Activated naive CD4-positive, alpha-beta T cell treated with anti-CD3 and anti-CD28 coated beads, Interleukin-2, amount 50 U/mL, for 72 hours (primary cell): Measurements from ENCODE around the gene NPW. TPM values are rescaled to one million over a fixed set of nuclear protein-coding genes. Genes with fewer than 3 reads are reported as not detected.
A peak's percentile ranks its signal among the peaks of the same experiment; 100 is the strongest.

Experiments used
- ATAC-seq, 2 donors: fragments of 150-1000 bp; cut with Tn5 transposase; 2 replicates each; pipeline ENCODE4 v1.10.0; 2021; ENCODE audit warnings: mild to moderate bottlenecking in 2 of 2, moderate library complexity in 2 of 2
- DNase-seq, 2 donors: peaks; one replicate each; pipeline ENCODE4 v3.0.0; 2021 to 2022; ENCODE audit warnings: low spot score in 2 of 2
- H3K27ac Mint-ChIP-seq, 2 donors: one replicate each; pipeline ENCODE4 v1.8.0; 2022; ENCODE audit warnings: mild to moderate bottlenecking in 2 of 2, mixed read lengths in 2 of 2
- H3K36me3 Mint-ChIP-seq, 2 donors: one replicate each; pipeline ENCODE4 v1.8.0; 2022; ENCODE audit warnings: mixed read lengths in 2 of 2
- H3K9me3 Mint-ChIP-seq, 2 donors: one replicate each; pipeline ENCODE4 v1.8.0; 2022; ENCODE audit warnings: mixed read lengths in 2 of 2
- total RNA-seq, 2 donors: library from RNA; stranded (reverse); gene quantifications; one replicate each; pipeline ENCODE4 v1.2.3, GENCODE V29; 2022

The NPW gene
- 1 to 10 TPM in 1 of 2 donors, under 1 TPM in 1; 0.61 to 4.6 TPM for total RNA-seq

DNA sequence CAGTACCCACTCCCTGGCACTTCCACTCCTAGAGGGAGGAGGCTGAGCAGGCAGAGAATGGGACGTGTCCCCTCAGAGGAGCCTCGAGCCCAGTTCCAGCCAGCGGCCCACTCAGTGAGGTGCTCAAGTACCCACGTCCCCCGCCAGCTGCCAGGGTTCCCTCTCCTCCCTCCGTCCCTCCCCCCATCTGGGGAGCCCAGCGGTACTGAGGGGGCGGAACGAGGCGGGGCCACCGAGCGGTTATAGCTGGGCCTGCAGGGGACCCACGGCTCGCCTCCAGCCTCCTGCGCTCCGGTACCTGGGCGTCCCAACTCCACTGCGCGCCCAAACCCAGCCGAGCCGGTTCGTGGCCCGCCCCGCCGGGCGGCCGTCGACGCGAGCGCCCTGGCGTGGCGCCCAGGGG, at the start of gene NPW:
NPW (plus strand) TSS at position 268 of the 403 bp plus-strand sequence.
- no peaks in the 10 kb centered on the region for H3K9me3 Mint-ChIP-seq
- DNase-seq (peak in 1 of 2 donors; percentile 38), ATAC-seq (no peak)
- H3K36me3 Mint-ChIP-seq, result no peaks in the 10 kb centered on the region
- no peak within 1 kb of the TSS for H3K27ac Mint-ChIP-seq

DNA sequence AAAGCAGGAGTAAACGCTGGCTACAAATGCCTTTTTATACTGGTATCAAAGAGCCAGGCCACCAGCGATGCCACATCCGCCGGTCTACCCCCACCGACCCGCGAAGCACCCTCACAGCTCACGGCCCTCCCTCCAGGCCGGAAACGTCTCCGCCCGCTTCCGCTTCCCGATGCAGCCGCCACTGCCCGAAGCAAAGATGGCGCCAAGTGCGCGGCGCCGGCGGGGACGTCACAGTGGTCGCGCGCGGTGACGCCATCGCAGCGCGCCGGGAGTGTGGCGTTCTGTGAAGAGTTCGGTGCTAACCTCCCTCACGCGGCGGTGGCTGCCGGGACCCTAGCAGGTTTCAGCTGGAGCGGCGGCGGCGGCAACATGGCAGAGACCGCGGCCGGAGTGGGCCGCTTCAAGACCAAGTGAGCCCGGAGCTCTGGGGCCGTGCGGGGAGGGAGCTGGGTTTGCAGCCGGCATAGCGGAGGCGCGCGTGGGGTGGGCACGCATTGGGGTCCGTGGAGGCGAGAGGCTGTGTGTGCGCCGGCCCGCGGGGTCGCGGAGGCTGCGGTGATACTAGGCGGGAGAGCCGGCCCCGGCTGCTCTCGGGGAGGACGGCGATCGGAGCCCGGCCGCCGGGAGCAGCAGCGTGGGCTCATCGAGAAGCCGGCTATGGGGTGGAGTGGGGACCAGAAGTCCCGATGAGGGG, 47.6 kb upstream of the NPW start, which contains the start of gene TBL3:
TBL3 (plus strand) TSS at position 258 of the 694 bp plus-strand sequence; CDS start at position 370, 112 bp downstream.
- peak; percentile 97 for DNase-seq
- H3K36me3 Mint-ChIP-seq, result peaks cover 21 to 34% of the 10 kb centered on the region in 2 donors
- peak within 1 kb of the TSS; percentile 97 to 98 for H3K27ac Mint-ChIP-seq
- no peaks in the 10 kb centered on the region for H3K9me3 Mint-ChIP-seq
- ATAC-seq, result peak; percentile 96 to 97

DNA sequence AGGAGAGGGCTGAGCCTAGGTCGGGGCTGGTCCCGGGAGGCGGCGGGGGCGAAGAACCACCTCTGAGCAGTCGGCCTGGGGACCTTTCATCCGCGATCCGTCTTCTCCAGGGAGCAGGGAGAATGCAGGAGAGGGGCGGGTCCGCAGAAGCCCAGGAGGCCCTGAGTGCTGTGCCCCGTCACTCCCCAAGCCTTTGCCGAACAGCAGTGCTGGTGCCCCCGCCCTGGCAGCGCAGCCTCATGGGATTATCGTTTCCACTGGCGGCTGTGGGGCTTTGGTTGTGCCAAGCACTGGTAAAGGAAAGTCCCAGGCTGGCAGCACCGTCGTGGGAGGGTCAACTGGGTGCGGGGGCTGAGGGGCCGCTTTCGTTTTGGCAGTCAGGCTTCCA, 47.1 kb upstream of the NPW start:
- H3K27ac Mint-ChIP-seq, result peak overlapping the region; percentile 97 to 98
- peaks cover 21 to 30% of the 10 kb centered on the region in 2 donors for H3K36me3 Mint-ChIP-seq
- DNase-seq (no peak), ATAC-seq (no peak)
- no peaks in the 10 kb centered on the region for H3K9me3 Mint-ChIP-seq

DNA sequence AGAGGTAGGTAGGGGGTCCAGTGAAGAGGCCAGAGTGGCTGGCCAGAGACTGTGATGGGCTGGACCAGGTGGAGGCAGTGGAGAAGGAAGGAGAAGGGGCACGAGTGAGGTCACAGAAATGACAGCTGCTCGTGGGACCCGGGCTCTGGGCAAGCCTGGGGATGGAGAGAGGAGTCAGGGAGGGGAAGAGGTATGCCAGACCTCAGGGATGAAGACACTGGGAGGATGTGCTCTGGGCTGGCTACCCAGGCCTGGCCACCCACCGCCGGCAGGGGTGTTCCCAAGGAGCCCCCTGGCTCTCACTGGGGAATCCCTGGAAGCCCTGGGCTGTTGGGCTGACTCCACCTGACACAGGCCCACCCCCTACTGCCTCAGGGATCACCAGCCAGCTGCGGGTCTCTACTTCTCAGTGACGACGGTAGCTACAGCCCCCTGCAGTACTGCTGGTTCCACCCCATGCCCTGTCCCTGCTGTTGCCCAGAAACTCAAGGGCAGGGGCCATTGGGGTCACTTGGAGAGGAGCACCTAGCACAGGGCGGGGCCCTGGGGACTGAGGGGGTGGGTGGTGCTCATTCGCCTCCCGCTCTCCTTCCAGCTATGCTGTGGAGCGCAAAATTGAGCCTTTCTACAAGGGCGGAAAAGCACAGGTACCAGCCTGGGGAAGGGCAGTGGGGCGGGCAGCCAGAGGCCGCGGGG, 46.0 kb upstream of the NPW start:
- H3K36me3 Mint-ChIP-seq, result peaks cover 21 to 30% of the 10 kb centered on the region in 2 donors
- no peaks in the 10 kb centered on the region for H3K9me3 Mint-ChIP-seq
- DNase-seq, result no peak
- no peak for ATAC-seq
- H3K27ac Mint-ChIP-seq, result no peak overlapping the region

DNA sequence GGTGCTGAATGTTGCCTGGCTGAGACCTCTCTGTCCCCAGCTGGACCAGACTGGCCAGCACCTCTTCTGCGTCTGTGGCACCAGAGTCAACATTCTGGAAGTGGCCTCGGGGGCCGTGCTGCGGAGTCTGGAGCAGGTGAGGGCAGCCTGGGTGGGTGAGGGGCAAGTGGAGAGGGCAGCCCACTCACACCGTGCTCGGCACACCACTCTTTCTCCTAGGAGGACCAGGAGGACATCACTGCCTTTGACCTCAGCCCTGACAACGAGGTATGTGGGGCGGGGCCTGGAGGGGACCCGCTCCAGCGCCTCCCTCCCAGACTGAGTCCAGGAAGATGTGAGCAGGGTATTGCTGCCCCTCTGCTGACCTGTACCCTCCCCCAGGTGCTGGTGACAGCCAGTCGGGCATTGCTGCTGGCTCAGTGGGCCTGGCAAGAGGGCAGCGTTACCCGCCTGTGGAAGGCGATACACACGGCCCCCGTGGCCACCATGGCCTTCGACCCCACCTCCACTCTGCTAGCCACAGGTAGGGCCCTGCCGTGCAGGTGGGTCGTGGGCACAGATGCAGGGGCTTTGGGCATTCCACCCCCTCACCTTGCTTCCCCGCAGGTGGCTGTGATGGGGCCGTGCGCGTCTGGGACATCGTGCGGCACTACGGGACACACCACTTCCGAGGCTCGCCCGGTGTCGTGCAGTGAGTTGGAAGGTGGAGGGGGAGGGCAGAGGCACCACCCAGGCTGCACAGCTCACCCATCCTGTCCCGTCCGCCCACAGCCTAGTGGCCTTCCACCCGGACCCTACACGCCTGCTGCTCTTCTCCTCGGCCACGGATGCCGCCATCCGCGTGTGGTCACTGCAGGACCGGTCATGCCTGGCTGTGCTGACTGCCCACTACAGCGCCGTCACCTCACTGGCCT, 45.2 kb upstream of the NPW start:
- H3K9me3 Mint-ChIP-seq, result no peaks in the 10 kb centered on the region
- DNase-seq, result no peak
- H3K27ac Mint-ChIP-seq, result peak overlapping the region in 1 of 2 donors; percentile 29
- H3K36me3 Mint-ChIP-seq, result peaks cover 21 to 30% of the 10 kb centered on the region in 2 donors
- no peak for ATAC-seq

DNA sequence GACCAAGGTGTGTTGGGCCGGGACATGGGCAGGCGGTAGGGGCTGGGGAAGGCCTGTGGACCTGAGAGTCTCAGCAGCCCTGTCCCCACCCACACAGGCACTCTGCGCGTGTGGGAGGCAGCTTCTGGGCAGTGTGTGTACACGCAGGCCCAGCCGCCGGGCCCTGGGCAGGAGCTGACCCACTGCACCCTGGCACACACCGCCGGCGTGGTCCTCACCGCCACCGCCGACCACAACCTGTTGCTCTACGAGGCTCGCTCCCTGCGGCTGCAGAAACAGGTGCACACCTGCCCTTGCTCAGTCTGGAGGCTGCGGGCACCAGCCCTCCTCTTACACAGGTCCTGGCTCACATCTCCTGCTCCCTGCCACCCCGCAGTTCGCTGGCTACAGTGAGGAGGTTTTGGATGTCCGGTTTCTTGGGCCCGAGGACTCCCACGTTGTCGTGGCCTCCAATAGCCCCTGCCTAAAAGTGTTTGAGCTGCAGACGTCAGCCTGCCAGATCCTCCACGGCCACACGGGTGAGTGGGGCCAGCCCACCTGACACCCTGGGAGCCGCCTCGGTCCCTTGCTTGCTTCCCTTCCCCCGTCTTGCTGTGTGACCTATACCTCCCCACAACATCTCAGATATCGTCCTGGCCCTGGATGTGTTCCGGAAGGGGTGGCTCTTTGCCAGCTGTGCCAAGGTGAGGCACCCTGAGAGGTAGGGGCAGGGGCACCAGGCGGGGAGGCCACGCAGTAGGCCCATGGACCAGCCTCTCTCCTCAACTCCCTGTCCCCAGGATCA, 44.0 kb upstream of the NPW start:
- DNase-seq (no peak), ATAC-seq (no peak)
- H3K36me3 Mint-ChIP-seq, result peaks cover 21 to 30% of the 10 kb centered on the region in 2 donors
- H3K9me3 Mint-ChIP-seq, result no peaks in the 10 kb centered on the region
- no peak overlapping the region for H3K27ac Mint-ChIP-seq

DNA sequence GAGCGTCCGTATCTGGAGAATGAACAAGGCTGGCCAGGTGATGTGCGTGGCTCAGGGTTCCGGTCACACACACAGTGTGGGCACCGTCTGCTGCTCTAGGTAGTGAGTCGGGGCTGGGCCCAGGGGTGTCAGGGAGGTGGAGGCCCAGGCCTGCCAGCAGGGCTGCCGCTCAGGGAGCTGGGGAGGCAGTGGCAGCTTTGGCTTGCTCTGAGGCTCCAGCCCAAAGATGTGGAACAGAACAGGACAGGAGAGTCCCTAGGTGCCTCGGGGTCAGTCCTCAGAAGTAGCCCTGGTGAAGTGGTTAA, 43.4 kb upstream of the NPW start:
- no peak for ATAC-seq
- peaks cover 17 to 27% of the 10 kb centered on the region in 2 donors for H3K36me3 Mint-ChIP-seq
- no peak for DNase-seq
- H3K9me3 Mint-ChIP-seq, result no peaks in the 10 kb centered on the region
- no peak overlapping the region for H3K27ac Mint-ChIP-seq

DNA sequence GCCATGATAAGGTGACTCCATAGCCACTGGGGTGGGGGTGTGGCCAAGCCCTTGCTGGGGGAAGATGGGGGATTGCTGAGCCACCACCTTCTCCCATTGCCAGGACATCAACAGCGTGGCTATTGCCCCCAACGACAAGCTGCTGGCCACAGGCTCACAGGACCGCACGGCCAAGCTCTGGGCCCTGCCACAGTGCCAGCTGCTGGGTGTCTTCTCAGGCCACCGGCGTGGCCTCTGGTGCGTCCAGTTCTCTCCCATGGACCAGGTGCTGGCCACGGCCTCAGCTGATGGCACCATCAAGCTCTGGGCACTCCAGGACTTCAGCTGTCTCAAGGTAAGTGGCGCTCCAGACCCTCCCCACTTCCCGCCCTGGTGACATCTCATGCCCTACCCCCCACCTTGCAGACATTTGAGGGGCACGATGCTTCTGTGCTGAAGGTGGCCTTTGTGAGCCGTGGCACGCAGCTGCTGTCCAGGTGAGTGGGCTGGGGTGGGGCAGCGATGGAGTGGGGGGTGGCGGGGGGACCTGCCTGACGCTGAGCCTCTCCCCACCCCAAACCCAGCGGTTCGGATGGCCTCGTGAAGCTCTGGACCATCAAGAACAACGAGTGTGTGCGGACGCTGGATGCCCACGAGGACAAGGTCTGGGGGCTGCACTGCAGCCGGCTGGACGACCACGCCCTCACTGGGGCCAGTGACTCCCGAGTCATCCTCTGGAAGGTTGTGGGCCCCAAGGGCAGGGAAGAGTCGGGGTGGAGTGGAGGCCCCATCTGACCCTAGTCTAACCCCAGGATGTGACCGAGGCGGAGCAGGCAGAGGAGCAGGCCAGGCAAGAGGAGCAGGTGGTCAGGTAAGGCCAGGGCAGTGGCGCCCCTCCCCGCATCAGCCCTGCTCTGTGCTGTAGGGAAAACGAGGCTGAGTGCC, 42.4 kb upstream of the NPW start:
- Mint-ChIP-seq H3K9me3 (no peaks in the 10 kb centered on the region), H3K27ac (no peak overlapping the region), H3K36me3 (peaks cover 7 to 17% of the 10 kb centered on the region in 2 donors)
- no peak for ATAC-seq
- DNase-seq, result no peak

DNA sequence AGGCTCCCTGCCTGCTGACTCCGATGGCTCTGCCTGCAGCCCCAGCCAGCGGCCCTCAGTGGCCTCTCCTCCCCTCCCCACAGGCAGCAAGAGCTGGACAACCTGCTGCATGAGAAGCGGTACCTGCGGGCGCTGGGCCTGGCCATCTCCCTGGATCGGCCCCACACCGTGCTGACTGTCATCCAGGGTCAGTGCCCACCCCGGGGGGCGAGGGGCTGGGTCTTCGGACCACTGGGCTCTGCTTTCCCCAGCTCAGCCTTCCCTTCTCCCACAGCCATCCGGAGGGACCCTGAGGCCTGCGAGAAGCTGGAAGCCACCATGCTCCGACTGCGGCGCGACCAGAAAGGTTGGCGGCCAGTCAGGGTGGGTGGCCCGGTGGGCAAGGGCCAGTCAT, 41.7 kb upstream of the NPW start:
- no peak for DNase-seq
- peaks cover 7 to 13% of the 10 kb centered on the region in 2 donors for H3K36me3 Mint-ChIP-seq
- no peak for ATAC-seq
- no peaks in the 10 kb centered on the region for H3K9me3 Mint-ChIP-seq
- no peak overlapping the region for H3K27ac Mint-ChIP-seq

DNA sequence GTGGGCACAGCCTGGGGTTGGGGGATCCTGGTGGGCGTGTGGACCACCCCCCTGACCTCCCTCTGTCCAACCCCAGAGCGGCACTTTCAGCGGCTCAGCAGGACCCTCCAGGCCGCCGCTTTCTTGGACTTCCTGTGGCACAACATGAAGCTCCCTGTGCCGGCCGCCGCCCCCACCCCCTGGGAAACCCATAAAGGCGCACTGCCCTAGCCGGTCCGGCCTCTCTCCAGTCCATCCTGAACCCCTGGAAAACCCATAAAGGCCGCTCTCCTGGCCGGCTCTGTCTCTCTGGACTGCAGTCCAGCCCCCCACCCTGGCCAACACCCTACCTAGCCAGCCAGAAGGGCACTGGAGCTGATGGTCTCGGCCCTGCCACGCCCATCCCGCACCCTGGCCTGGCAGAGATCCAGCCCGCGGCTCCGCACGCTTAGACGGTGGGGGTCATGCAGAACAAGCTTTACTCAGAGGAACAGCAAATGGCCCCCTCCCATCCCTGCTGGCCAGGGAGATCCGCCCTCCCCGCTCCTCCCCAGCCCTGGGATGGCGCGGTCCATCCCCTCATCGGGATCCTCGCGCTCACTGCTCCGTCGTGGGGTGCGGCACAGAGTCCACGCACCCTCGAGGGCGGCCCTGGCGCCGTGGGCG, 41.0 kb upstream of the NPW start:
- no peak for DNase-seq
- ATAC-seq, result no peak

DNA sequence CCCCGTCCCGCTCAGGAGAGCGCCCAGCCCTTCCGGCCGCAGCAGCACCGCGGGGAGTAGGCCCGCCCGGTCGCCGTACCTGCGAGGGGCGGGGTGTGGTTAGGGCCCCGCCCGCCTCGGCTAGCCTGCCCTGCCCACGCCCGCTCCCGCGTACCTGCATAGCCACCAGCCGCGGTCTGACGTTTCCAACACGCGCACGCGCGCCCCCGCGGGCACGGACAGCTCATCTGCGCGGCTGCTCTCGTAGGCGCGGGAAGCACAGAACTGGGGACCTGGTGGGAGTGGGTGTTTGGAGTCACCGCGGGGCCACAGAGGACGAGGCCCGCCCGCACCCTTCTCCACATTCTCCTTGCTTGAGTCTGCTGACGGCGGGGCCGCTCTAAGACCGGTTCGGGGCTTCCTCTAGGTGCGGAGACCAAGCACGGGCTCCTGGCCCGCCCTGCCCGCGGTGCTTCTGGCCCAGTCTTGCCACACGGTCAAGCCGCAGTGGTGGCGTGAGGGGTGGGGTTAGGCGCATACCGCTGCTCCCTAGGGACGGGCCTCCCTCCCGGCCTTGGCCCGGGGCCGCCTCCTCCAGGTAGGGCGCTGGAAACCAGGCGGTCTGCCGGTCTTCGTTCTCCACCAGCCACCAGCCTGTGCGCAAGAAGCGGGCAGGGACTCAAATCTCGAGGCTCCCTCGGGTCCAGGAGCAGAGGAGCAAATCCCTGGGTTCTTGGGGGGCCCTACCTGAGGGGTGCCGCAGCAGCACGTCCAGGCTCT, 40.1 kb upstream of the NPW start:
- DNase-seq (no peak), ATAC-seq (no peak)
- Mint-ChIP-seq H3K36me3 (peaks cover 7 to 13% of the 10 kb centered on the region in 2 donors), H3K9me3 (no peaks in the 10 kb centered on the region), H3K27ac (no peak overlapping the region)

More for the DNA sequence above, 41.0 kb upstream of the NPW start:
- no peaks in the 10 kb centered on the region for H3K9me3 Mint-ChIP-seq
- no peak overlapping the region for H3K27ac Mint-ChIP-seq
- H3K36me3 Mint-ChIP-seq, result peaks cover 7 to 13% of the 10 kb centered on the region in 2 donors

DNA sequence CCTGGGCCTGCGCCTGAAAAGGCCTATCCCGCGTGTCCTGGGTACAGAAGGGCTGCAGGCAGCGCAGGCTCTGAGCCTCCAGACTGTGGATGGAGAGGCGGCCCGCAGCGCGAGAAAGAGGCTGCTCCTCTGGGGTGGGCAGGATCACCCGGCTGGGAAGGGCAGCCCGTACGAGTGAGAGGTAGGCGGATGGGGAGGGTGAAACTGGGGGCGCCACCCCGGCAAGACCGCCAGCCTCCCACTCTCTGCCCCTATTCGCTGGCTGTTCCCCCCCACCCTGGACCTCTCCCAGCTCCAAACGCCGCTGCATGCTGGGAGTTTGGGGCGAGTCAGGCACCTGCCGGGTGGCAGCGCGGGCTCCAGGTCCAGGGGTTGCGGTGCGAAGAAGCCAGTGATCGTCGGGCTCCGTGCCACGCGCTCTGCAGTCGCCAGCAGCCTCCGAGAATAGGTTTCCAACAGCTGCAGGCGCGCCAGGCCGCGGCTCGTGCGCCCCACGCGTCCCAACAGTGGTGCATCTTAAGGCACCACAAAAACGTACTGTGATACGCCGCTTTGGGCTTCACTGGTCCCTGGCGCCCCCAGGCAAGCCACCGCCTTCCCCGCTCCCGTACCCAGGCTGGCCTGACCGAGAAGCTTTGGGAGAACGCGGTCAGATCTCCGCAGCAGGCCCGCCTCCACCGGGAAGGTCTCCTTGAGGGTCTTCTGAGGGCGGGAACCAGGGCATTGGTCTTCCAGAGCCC, 39.4 kb upstream of the NPW start:
- Mint-ChIP-seq H3K36me3 (peaks cover 7 to 8% of the 10 kb centered on the region in 2 donors), H3K9me3 (no peaks in the 10 kb centered on the region), H3K27ac (no peak overlapping the region)
- ATAC-seq (no peak), DNase-seq (no peak)

DNA sequence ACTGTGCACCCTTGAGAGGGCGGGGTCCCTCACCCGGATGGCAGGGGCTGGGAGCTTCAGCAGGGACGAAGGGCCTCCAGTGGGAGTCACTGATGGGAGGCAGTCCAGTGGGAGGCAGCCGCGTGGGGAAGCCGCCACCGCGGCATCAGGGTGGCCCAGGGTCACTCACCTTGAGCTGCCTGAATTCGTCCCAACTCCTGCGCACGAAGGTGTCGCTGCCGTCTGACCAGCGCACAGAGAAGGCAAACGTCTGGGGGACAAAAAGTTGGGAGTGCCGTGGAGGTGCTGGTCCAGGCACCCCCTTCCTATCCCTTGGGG, 38.9 kb upstream of the NPW start:
- DNase-seq, result no peak
- H3K36me3 Mint-ChIP-seq, result peaks cover 5 to 6% of the 10 kb centered on the region in 2 donors
- no peaks in the 10 kb centered on the region for H3K9me3 Mint-ChIP-seq
- no peak overlapping the region for H3K27ac Mint-ChIP-seq
- no peak for ATAC-seq

DNA sequence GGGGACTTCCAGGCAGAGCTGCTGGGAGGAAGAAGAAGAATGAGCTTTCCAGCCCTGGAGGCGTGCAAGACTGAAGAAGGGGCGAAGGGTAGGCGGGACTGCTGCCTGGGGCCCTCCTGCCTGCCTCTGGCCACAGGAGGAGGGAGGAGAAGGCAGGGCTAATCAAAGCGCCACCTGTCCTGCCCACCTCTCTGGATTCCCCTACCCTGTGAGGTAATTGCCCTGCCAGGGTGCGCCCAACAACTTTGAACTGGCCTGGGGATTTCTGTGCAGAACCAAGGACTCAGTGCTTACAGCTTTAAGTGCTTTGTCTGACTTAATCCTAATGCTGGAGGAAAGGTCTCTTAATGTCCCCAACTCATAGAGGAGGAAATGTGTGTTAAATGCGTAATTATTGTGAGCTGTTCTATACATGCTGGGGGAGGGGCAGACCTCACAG, 38.2 kb upstream of the NPW start, which contains the start of gene NOXO1:
NOXO1 (minus strand) TSS at position 72 of the 439 bp plus-strand sequence. CDS start 290 bp downstream, outside the sequence.
- ATAC-seq, result no peak
- no peak for DNase-seq
- Mint-ChIP-seq H3K36me3 (peaks cover 0 to 3% of the 10 kb centered on the region in 2 donors), H3K27ac (no peak within 1 kb of the TSS), H3K9me3 (no peaks in the 10 kb centered on the region)
